Gastroesophageal sphincter (tissue), 4 donors: ENCODE data around the gene FN1. TPM values are rescaled to one million over a fixed set of nuclear protein-coding genes. Genes with fewer than 3 reads are reported as not detected.
A peak's percentile ranks its signal among the peaks of the same experiment; 100 is the strongest.

ENCODE experiments used
- ATAC-seq: fragments of 150-250 bp; one replicate; pipeline ENCODE4 v1.9.1; 2016; ENCODE audit warnings: mild to moderate bottlenecking, moderate library complexity
- H3K27ac ChIP-seq, 4 donors: fragments of 200-600 bp; sonication (generic) in 3 of 4; 1 replicate in 3 of 4; 2 replicates in 1 of 4; pipeline ENCODE4 v1.5.1; 2016 to 2019
- H3K27me3 ChIP-seq: fragments of 200-600 bp; sonication (generic); one replicate; pipeline ENCODE4 v1.5.1; 2019
- H3K36me3 ChIP-seq, 2 donors: fragments of 200-600 bp; sonication (generic); one replicate each; pipeline ENCODE4 v1.5.1; 2019; ENCODE audit warnings: control low read depth in 1 of 2
- H3K4me1 ChIP-seq, 3 donors: fragments of 200-600 bp; sonication (generic); 1 replicate in 2 of 3; 2 replicates in 1 of 3; pipeline ENCODE4 v1.5.1; 2016 to 2019; ENCODE audit warnings: control low read depth in 2 of 3
- H3K4me3 ChIP-seq, 2 donors: fragments of 200-600 bp; sonication (generic); one replicate each; pipeline ENCODE4 v1.5.1; 2019; ENCODE audit warnings: mild to moderate bottlenecking in 1 of 2, moderate library complexity in 1 of 2
- H3K9me3 ChIP-seq, 3 donors: fragments of 200-600 bp; sonication (generic); one replicate each; pipeline ENCODE4 v1.5.1; 2017 to 2019; ENCODE audit warnings: control low read depth in 2 of 3
- CTCF ChIP-seq, 4 experiments: fragments of 200-600 bp in 2 of 4; fragments of 450-650 bp in 2 of 4; sonication (generic) in 1 of 4; IDR thresholded peaks; one replicate each; pipeline ENCODE4 v1.5.1; 2017 to 2019; ENCODE audit warnings: antibody characterized with exemption in 4 of 4, mild to moderate bottlenecking in 2 of 4, moderate library complexity in 2 of 4
- EP300 ChIP-seq: sonication (generic); formaldehyde crosslinking; IDR thresholded peaks from one replicate; pipeline ENCODE4 v1.6.1; 2017; ENCODE audit warnings: antibody characterized with exemption, mild to moderate bottlenecking
- POLR2A ChIP-seq, 2 donors: fragments of 450-650 bp; IDR thresholded peaks; one replicate each; pipeline ENCODE4 v1.6.1; 2017; ENCODE audit warnings: antibody characterized with exemption in 2 of 2, mild to moderate bottlenecking in 2 of 2, moderate library complexity in 1 of 2
- POLR2AphosphoS5 ChIP-seq: sonication (generic); formaldehyde crosslinking; IDR thresholded peaks from one replicate; pipeline ENCODE4 v1.6.1; 2017; ENCODE audit warnings: antibody characterized with exemption
- WGBS, 2 donors: methylation state at CpG; one replicate each; pipeline ENCODE4 v1.1.5; 2018; ENCODE audit warnings: low coverage in 1 of 2; 5-methylcytosine and 5-hydroxymethylcytosine counted together
- total RNA-seq, 4 donors: library from RNA; depleted of rRNA; stranded (reverse); fragments of >200 nt; gene quantifications; one replicate each; pipeline ENCODE4 v1.1.0, GENCODE V29; 2016

Gene FN1
- total RNA-seq, 4 donors from 2014 or later = 1,699 to 4,986 (median 1,920) TPM

- 1 to 3% methylated on average over 7 to 8 of the region's 31 CpGs for WGBS, 2 donors
- Histone ChIP-seq H3K27me3 (no peaks in the 10 kb centered on the region), H3K4me3 (peak overlapping the region; percentile 80 to 85), H3K27ac (peak overlapping the region; percentile 94 to 95 (median 94)), H3K9me3 (no peaks in the 10 kb centered on the region), H3K4me1 (peaks cover 3 to 49% (median 7%) of the 10 kb centered on the region in 3 donors), H3K36me3 (peaks cover 0 to 20% of the 10 kb centered on the region in 2 donors)
- ATAC-seq = peak; percentile 3
- no peak for TF ChIP-seq CTCF (IDR thresholded peaks at IDR 0.05)
- no peak for TF ChIP-seq POLR2AphosphoS5
- TF ChIP-seq POLR2A (IDR thresholded peaks at IDR 0.05) = no peak
- TF ChIP-seq EP300 = no peak
Measured at GRCh38 chr2:215435280-215435869, 493 bp downstream of the FN1 start.

- H3K4me1 ChIP-seq = peaks cover 3 to 56% (median 13%) of the 10 kb centered on the region in 3 donors
- peaks cover 2 to 26% of the 10 kb centered on the region in 2 donors for H3K36me3 ChIP-seq
- 10 to 18% methylated on average over 10 of the region's 10 CpGs for WGBS, 2 donors
- H3K27ac ChIP-seq = peak overlapping the region; percentile 94 to 95 (median 94)
- no peak for ATAC-seq
- no peaks in the 10 kb centered on the region for H3K9me3 ChIP-seq
- peak overlapping the region; percentile 80 to 85 for H3K4me3 ChIP-seq
- no peak for TF ChIP-seq POLR2AphosphoS5
- no peak for TF ChIP-seq CTCF (IDR thresholded peaks at IDR 0.05)
- TF ChIP-seq POLR2A (IDR thresholded peaks at IDR 0.05) = no peak
- no peak for TF ChIP-seq EP300
- no peaks in the 10 kb centered on the region for H3K27me3 ChIP-seq
Measured at GRCh38 chr2:215434447-215435279, 1.2 kb downstream of the FN1 start.

DNA sequence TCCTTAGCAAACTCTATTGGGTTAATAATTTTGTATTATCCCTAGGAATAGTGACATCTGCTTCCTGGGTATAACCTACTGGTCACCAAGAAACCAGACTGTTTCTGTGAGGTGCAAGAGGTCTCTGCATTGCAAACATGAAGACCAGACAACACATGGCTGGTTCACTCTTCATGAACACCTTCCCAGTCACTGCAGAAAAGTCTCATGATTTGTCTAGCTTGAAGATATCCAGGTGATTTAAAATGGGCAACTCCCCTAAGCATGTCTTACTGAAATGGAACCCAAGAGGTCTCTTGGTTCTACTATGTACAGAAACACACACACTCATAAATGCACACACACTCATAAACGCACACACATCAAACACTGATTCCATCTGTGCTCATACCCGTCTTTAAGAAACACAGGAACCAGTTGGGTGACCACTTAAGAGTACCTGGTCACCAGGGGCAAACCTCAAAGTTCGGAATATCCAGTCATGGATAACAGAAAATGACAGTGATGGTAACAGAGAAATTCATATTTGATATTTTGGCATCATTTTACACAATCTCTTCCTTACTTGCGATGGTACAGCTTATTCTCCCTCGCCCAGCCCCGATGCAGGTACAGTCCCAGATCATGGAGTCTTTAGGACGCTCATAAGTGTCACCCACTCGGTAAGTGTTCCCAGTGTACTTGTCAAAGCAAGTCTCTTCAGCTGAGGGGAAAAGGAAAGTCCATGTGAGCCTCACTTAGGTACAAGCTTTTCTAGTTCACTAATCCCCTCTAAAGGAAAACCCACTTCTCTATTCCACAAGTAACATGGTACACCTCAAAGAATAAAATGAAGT lies 2.9 kb downstream of the FN1 start:
- Histone ChIP-seq H3K27ac (peak overlapping the region; percentile 94 to 95 (median 94)), H3K27me3 (no peaks in the 10 kb centered on the region), H3K4me1 (peaks cover 3 to 66% (median 13%) of the 10 kb centered on the region in 3 donors), H3K36me3 (peaks cover 4 to 43% of the 10 kb centered on the region in 2 donors), H3K9me3 (no peaks in the 10 kb centered on the region), H3K4me3 (peak overlapping the region; percentile 80 to 85)
- TF ChIP-seq EP300 (no peak), CTCF (IDR thresholded peaks at IDR 0.05) (no peak), POLR2A (IDR thresholded peaks at IDR 0.05) (no peak), POLR2AphosphoS5 (no peak)
- no peak for ATAC-seq
- 49 to 74% methylated on average over 8 of the region's 8 CpGs for WGBS, 2 donors

DNA sequence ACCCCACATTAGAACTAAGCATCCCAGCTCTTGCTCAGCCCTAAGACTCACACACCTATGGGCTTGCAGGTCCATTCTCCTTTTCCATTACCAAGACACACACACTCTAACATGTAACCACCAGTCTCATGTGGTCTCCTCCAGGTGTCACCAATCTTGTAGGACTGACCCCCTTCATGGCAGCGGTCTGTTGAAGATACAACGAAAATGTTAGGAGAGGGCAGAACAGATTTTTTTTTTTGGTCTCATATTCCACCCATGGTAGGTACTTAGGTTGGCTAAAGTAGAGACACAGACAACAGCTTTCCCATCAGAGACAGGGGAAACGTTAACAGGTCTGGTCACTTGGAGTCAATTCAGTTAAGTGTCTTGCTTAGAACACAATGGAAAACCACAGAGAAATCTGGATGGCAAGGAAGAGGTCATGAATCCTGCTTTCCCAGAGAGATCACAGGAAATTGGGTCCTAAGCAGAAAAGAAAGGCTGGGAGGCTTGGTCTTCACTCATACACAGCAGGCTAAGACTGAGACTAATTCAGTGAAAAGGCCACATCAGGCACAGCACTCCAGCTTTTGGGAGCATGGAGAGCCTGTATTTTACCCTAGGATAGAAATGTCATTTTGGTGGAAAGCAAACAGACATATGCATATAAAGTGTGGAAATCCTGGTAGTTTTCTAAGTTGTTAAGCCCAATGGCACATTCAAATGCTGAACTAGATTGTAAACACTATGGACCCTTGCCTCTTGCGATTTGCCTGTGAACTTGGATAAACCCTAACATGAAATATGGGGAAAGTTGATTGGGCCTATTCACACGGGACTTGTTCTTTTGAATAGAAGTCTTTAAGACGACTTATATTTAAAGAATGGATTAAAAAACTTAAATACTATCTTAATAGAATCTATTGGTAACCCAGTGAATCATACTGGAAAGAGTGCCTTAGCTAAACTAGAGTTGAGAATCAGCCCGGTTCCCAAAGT lies 3.8 kb downstream of the FN1 start:
- 30 to 57% methylated on average over 7 of the region's 7 CpGs for WGBS, 2 donors
- Histone ChIP-seq H3K27ac (peak overlapping the region; percentile 94 to 95 (median 94)), H3K36me3 (peaks cover 6 to 52% of the 10 kb centered on the region in 2 donors), H3K27me3 (no peaks in the 10 kb centered on the region), H3K4me1 (peaks cover 0 to 64% (median 8%) of the 10 kb centered on the region in 3 donors), H3K4me3 (peak overlapping the region; percentile 80 to 85), H3K9me3 (no peaks in the 10 kb centered on the region)
- no peak for TF ChIP-seq CTCF (IDR thresholded peaks at IDR 0.05)
- TF ChIP-seq POLR2A (IDR thresholded peaks at IDR 0.05) = no peak
- no peak for TF ChIP-seq EP300
- no peak for TF ChIP-seq POLR2AphosphoS5
- no peak for ATAC-seq
